Measurements from ENCODE around the gene SHANK3.
A peak's percentile ranks its signal among the peaks of the same experiment; 100 is the strongest.

The SHANK3 gene

DNA sequence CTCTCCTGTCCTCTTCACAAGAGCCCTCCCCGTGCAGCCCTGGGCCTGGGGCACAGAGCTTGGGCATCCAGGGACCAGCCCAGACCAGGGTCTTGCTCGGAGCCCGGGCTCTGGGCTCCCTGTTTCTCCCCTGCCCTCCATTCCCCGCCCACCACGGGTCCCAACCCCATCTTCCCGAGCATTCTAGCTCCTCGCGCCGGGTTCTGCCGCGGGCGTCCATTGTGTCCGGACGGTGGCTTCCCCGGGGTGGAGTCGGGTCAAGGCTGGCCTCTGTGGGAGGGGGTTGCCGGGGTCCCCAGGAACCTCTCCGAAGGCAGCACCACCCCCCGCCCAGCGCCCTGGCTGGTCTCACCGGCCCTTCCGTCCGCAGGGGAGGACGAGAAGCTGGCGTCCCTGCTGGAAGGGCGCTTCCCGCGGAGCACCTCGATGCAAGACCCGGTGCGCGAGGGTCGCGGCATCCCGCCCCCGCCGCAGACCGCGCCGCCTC lies 47.2 kb downstream of the SHANK3 start:
- Mint-ChIP-seq H3K9me3 (no peaks in the 10 kb centered on the region), H3K4me3 (no peak overlapping the region), H3K36me3 (no peaks in the 10 kb centered on the region), H3K27ac (no peak overlapping the region), H3K4me1 (peaks cover 12% of the 10 kb centered on the region), H3K27me3 (peaks cover 48% of the 10 kb centered on the region)
- peak; percentile 2 for ATAC-seq

DNA sequence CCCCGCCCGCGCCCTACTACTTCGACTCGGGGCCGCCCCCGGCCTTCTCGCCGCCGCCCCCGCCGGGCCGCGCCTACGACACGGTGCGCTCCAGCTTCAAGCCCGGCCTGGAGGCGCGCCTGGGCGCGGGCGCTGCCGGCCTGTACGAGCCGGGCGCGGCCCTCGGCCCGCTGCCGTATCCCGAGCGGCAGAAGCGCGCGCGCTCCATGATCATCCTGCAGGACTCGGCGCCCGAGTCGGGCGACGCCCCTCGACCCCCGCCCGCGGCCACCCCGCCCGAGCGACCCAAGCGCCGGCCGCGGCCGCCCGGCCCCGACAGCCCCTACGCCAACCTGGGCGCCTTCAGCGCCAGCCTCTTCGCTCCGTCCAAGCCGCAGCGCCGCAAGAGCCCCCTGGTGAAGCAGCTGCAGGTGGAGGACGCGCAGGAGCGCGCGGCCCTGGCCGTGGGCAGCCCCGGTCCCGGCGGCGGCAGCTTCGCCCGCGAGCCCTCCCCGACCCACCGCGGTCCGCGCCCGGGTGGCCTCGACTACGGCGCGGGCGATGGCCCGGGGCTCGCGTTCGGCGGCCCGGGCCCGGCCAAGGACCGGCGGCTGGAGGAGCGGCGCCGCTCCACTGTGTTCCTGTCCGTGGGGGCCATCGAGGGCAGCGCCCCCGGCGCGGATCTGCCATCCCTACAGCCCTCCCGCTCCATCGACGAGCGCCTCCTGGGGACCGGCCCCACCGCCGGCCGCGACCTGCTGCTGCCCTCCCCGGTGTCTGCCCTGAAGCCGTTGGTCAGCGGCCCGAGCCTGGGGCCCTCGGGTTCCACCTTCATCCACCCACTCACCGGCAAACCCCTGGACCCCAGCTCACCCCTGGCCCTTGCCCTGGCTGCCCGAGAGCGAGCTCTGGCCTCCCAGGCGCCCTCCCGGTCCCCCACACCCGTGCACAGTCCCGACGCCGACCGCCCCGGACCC lies 48.0 kb downstream of the SHANK3 start:
- no peaks in the 10 kb centered on the region for H3K9me3 Mint-ChIP-seq
- no peaks in the 10 kb centered on the region for H3K36me3 Mint-ChIP-seq
- no peak overlapping the region for H3K4me3 Mint-ChIP-seq
- no peak overlapping the region for H3K27ac Mint-ChIP-seq
- H3K4me1 Mint-ChIP-seq = peaks cover 17% of the 10 kb centered on the region
- peak; percentile 60 for ATAC-seq
- H3K27me3 Mint-ChIP-seq = peaks cover 41% of the 10 kb centered on the region

- ATAC-seq = no peak
- H3K4me3 Mint-ChIP-seq = no peak overlapping the region
- H3K4me1 Mint-ChIP-seq = peaks cover 18% of the 10 kb centered on the region
- no peaks in the 10 kb centered on the region for H3K9me3 Mint-ChIP-seq
- no peaks in the 10 kb centered on the region for H3K36me3 Mint-ChIP-seq
- H3K27ac Mint-ChIP-seq = no peak overlapping the region
- peaks cover 33% of the 10 kb centered on the region for H3K27me3 Mint-ChIP-seq
Observed at GRCh38 chr22:50721257-50721844, 48.7 kb downstream of the SHANK3 start.

DNA sequence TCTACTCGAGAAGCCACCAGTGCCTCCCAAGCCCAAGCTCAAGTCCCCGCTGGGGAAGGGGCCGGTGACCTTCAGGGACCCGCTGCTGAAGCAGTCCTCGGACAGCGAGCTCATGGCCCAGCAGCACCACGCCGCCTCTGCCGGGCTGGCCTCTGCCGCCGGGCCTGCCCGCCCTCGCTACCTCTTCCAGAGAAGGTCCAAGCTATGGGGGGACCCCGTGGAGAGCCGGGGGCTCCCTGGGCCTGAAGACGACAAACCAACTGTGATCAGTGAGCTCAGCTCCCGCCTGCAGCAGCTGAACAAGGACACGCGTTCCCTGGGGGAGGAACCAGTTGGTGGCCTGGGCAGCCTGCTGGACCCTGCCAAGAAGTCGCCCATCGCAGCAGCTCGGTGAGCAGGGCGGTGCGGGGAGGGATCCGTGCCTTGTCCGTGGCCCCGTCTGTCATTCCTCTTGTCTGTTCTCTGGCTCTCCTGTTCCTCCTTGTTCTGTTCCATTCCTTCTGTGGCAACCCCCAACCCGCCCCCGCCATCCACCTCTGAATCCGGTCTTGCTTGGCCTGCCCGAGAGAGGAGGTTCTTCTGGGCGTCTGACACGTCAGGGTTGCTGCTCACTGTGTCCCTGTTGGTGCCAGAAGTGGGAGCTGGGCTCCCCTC lies 49.6 kb downstream of the SHANK3 start:
- Mint-ChIP-seq H3K4me1 (peaks cover 18% of the 10 kb centered on the region), H3K27me3 (peaks cover 28% of the 10 kb centered on the region), H3K36me3 (no peaks in the 10 kb centered on the region), H3K4me3 (no peak overlapping the region), H3K27ac (no peak overlapping the region), H3K9me3 (no peaks in the 10 kb centered on the region)
- no peak for ATAC-seq

Measured in stimulated activated memory B cell treated with anti-CD40 and anti-IgM and Interleukin-4, amounts not matched to agents 10 μg/mL and 1 μg/mL and 100 μg/mL, for 72 hours (primary cell).